ENCODE data around the gene MMS22L.

The MMS22L gene

DNA sequence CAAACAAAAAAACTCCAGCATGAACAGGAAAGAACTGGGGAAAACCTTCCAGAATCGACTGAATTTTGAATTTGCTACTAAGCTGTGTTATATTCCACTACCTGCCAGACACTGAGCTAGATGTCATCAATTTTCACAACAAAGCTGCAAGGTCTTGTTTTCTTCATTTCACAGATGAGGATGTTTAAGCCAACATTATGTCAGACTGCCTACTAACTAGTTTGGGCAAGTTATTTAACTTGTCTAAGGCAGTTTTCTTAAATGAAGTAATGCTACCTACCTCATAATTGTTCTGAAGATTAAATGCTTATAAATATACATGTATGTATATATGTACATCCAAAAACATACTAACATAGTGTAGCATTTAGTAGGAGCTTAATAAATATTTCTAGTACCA lies 144.4 kb downstream of the MMS22L start:
- DNase-seq (ENCODE audit: low read depth, low spot score): no peak

GRCh38 chr6:97136626-97137358 lies 146.2 kb downstream of the MMS22L start:
- DNase-seq (ENCODE audit: low read depth, low spot score): no peak

GRCh38 chr6:97133067-97133466 lies 149.9 kb downstream of the MMS22L start:
- no peak for DNase-seq (ENCODE audit: low read depth, low spot score)

GRCh38 chr6:97129106-97129505 lies 153.9 kb downstream of the MMS22L start:
- no peak for DNase-seq (ENCODE audit: low read depth, low spot score)

DNA sequence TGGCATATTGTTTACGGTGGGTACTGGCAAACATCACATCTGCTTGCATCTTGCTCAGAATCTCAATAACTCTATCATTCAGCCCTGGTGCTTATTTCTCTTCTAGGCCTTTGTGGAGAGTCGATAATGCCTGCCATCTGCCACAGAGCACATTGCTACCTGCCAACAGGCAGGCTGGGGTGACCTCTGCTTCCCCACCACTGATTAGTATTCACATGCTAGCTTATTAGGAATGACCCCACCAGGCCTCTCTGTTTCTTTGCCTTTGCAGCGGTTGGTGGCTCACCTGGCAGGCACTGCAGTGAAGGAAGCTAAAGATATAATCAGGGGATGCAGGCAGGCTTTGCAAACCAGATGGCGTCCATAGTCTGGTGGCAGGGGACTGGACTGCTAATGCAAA lies 154.5 kb downstream of the MMS22L start:
- DNase-seq (ENCODE audit: low read depth, low spot score): no peak

DNA sequence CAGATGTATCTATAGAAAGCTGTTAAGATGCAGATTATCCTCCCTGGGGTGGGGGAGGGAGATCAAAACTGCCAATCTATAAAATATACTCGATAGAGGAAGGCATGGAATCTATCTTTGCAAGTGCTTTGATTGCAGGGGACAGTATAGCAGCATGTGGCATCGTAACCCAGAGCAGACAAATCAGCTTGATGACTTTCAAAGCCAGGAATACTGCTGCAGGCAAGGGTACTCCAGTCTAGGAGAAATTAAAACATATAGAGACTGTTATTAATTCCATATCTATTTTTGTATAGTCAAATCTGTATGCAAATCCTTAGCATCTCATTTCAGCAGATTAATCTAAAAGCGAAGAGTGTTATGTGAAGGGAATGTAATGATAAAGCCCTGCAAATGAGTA lies 159.4 kb downstream of the MMS22L start:
- no peak for DNase-seq (ENCODE audit: low read depth, low spot score)

GRCh38 chr6:97123112-97123511 lies 159.9 kb downstream of the MMS22L start:
- DNase-seq (ENCODE audit: low read depth, low spot score): no peak

GRCh38 chr6:97120511-97120910 lies 162.5 kb downstream of the MMS22L start:
- no peak for DNase-seq (ENCODE audit: low read depth, low spot score)

- DNase-seq (ENCODE audit: low read depth, low spot score): no peak
Measured at GRCh38 chr6:97114645-97115044, 168.4 kb downstream of the MMS22L start.

DNA sequence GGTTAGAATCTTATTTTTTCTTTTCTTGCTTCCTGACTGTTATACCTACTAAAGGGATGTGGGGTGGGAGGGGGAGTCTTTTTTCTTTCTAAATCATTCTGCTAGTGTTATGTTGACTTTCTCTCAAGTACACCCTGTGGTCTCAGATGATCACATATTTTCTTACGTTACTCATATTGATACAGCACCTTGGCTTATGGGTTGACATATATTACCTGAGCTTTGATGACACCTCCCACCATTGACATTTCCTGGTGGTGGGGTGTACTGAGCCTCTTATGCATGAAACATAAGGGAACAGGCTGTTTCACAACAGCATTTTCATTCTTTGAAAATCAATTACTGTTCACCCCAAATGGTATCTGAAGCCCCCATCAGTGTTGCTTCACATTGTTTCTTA lies 169.8 kb downstream of the MMS22L start:
- no peak for DNase-seq (ENCODE audit: low read depth, low spot score)

GRCh38 chr6:97111243-97111642 lies 171.8 kb downstream of the MMS22L start:
- DNase-seq (ENCODE audit: low read depth, low spot score): no peak

DNA sequence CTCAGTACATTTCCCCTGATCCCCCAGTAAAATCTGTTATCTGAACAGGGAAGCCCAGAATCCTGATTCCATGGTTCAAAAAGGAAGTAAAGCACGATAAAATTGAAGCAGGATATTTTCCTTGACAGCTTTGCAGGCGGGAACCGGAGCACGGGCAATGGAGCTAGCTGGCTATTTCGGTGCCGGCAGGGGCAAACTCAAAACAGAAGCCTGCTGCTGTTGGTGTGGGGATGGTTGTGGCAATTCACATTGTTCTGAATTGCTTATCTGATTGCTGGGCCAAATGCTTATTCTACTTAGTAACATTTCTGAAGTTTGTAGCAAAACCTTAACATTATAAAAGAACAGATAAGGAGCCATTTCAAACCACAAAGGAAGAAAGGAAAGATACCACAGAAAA lies 172.4 kb downstream of the MMS22L start:
- no peak for DNase-seq (ENCODE audit: low read depth, low spot score)

- no peak for DNase-seq (ENCODE audit: low read depth, low spot score)
Measured at GRCh38 chr6:97110149-97110548, 172.9 kb downstream of the MMS22L start.

GRCh38 chr6:97109444-97109843 lies 173.6 kb downstream of the MMS22L start:
- DNase-seq (ENCODE audit: low read depth, low spot score): no peak

- no peak for DNase-seq (ENCODE audit: low read depth, low spot score)
Measured at GRCh38 chr6:97102145-97102790, 180.7 kb downstream of the MMS22L start.

DNA sequence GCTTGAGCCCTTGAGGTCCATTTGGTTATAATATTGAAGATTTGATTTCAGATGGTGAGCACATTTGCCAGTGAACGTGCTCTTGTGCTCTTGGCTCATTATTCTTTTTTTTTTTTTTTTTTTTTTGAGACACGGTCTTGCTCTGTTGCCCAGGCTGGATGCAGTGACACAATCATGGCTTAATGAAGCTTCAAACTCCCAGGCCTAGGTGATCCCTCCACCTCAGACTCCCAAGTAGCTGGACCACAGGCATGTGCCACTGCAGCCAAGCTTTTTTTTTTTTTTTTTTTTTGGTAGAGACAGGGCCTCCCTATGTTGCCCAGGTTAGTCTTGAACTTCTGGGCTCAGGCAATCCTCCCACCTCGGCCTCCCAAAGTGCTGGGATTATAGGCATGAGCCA lies 182.3 kb downstream of the MMS22L start:
- no peak for DNase-seq (ENCODE audit: low read depth, low spot score)

DNA sequence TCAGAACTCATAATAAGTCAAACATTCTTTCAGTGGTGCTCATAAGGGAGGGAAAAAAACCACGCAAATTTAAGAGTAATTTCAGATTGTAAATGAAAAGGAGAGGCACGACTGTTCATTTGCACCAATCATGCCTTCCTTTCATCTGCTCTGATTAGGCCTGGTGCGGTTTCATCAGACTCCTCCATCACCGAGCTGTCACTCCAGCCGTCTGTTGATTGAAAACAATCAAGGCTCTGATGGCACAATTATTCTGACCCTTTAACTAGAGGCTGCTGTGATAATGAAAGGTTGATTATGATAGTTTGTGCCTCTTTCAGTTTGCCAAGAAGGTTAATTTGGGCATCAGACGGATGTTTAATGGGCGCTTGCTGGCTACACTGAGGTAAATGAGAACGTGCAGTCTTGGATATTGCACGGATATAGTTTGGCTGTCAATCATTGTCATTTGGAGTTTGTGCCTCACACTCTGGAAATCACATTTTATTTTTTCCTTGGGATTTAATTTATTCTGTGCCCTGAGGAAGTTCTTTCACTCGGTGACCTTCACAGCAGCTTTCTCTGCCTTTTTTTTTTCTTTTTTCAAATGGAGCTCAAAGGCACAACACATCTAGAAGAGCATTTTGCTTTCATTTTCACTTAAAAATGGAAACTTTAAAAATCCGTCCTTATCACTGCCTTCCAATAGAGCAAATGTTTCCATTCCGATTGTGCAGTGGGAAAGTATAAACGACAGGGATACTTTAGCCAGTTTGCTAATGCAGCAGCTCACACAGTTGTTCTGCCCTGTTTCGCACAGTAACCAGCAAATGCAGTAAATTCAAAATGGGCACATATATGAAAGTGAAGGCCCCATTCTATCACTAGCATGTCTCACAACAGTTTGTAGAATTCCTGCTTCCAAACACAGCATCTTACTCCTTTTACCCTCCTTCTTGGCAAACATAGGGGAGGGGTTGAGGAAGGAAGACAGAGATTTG lies 185.7 kb downstream of the MMS22L start:
- no peak for DNase-seq (ENCODE audit: low read depth, low spot score)

DNA sequence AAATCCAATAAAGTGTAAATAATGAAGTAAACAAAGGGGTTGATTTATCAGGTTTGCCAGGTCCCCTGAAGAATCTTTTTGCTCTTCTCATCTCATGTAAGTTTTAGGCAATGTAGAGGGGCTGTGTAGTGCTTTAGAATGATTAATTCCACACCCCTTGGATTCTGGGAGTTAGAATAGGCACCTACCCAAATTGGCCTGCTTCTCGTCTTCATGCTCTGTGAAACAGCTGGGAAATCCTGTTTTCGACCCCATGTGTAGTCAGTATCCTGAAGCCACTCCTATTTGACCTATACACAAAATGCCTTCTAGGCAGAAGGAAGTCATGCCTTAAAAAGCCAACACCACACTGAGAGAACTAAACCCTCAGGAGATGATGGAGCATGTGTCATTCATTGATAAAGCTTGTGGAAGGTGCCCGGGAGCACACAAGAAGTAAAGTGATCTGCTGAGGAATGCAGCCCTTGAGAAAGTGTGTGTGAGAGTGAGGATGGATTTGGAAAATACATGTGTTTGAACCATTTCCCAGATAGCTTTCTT lies 187.6 kb downstream of the MMS22L start:
- no peak for DNase-seq (ENCODE audit: low read depth, low spot score)

- no peak for DNase-seq (ENCODE audit: low read depth, low spot score)
Measured at GRCh38 chr6:97094376-97094775, 188.6 kb downstream of the MMS22L start.

DNA sequence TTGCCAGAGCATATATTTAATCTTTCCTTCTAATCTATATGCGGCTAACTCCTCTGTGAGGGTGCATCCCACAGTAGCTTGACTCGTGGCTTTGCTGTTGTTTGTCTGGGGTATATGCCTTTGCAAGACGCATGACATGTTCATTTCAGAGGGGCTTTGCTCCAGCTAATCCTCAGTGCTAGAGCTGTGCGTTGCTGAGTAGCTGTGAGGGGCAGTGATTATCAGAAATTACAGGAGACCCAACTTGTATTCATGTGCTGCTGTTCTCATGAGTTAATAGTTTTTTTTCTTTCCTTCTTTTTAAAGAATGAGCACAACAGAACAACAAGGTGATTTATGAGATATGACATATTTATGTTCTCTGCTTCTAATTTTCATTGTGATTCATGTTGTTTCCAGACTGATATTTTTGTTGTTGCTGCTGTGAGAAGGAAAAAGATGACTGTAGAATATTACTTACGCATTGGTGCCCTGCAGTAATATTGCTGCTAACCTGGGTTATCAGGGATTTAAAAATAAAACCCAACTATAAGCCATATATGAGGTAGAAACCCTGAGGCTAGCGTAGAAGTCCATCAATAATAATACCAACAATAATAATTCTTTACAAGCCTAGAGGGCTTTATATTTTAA lies 190.2 kb downstream of the MMS22L start:
- DNase-seq (ENCODE audit: low read depth, low spot score): no peak
